ENCODE measurements around the gene SCN4A. TPM values are rescaled to one million over a fixed set of nuclear protein-coding genes. Genes with fewer than 3 reads are reported as not detected.

SCN4A gene
- total RNA-seq, 3 donors from 2014 or later (not counting 1 experiment from before 2014, with no cell fraction given): 0.10 to 0.14 (median 0.14) TPM

- Mint-ChIP-seq H3K4me3 (no peak overlapping the region), H3K9me3 (no peaks in the 10 kb centered on the region), H3K36me3 (no peaks in the 10 kb centered on the region), H3K27me3 (ENCODE audit: low read depth in 2 of 2) (no peaks in the 10 kb centered on the region), H3K4me1 (peaks cover 16 to 26% of the 10 kb centered on the region in 2 donors), H3K27ac (no peak overlapping the region)
- ATAC-seq (no peak), DNase-seq (no peak)
- WGBS (ENCODE audit: insufficient coverage): 92% methylated on average over 5 of the region's 5 CpGs
- Histone ChIP-seq H3K9me3 (ENCODE audit: control insufficient read depth, insufficient read depth, low read length) (no peaks in the 10 kb centered on the region), H3K27ac (ENCODE audit: low read length) (no peak overlapping the region), H3K4me1 (ENCODE audit: control insufficient read depth, insufficient read depth, low read length) (peaks cover 39% of the 10 kb centered on the region), H3K36me3 (ENCODE audit: control insufficient read depth, insufficient read depth, low read length) (no peaks in the 10 kb centered on the region), H3K27me3 (ENCODE audit: control insufficient read depth, insufficient read depth, low read length) (no peaks in the 10 kb centered on the region), H3K4me3 (ENCODE audit: low read length) (no peak overlapping the region)
- no peak for TF ChIP-seq CTCF (IDR thresholded peaks at IDR 0.05)
- intact Hi-C loops (cut with micrococcal nuclease): no loop called here
These were observed 16.3 kb downstream of the SCN4A start for GRCh38 chr17:63956296-63956920.

- intact Hi-C loops (cut with micrococcal nuclease): no loop called here
- H3K27ac ChIP-seq (ENCODE audit: low read length): no peak overlapping the region
- peak overlapping the region in 1 of 2 donors; percentile 1 for H3K27ac Mint-ChIP-seq
These were observed 16.9 kb downstream of the SCN4A start for GRCh38 chr17:63955791-63956190.

GRCh38 chr17:63955232-63955631 is 17.5 kb downstream of the SCN4A start:
- no peaks in the 10 kb centered on the region for H3K36me3 ChIP-seq (ENCODE audit: control insufficient read depth, insufficient read depth, low read length)
- intact Hi-C loops (cut with micrococcal nuclease): no loop called here
- H3K27ac Mint-ChIP-seq: peak overlapping the region in 1 of 2 donors; percentile 93
- H3K9me3 Mint-ChIP-seq: no peaks in the 10 kb centered on the region
- no peak overlapping the region for H3K27ac ChIP-seq (ENCODE audit: low read length)
- no peak overlapping the region for H3K4me3 ChIP-seq (ENCODE audit: low read length)
- ATAC-seq: no peak
- TF ChIP-seq CTCF (IDR thresholded peaks at IDR 0.05): no peak
- H3K9me3 ChIP-seq (ENCODE audit: control insufficient read depth, insufficient read depth, low read length): no peaks in the 10 kb centered on the region
- peaks cover 35% of the 10 kb centered on the region for H3K4me1 ChIP-seq (ENCODE audit: control insufficient read depth, insufficient read depth, low read length)
- no peaks in the 10 kb centered on the region for H3K27me3 Mint-ChIP-seq (ENCODE audit: low read depth in 2 of 2)
- no peak for DNase-seq
- H3K36me3 Mint-ChIP-seq: no peaks in the 10 kb centered on the region
- 87% methylated on average over 11 of the region's 11 CpGs for WGBS (ENCODE audit: insufficient coverage)
- peaks cover 14 to 22% of the 10 kb centered on the region in 2 donors for H3K4me1 Mint-ChIP-seq
- no peaks in the 10 kb centered on the region for H3K27me3 ChIP-seq (ENCODE audit: control insufficient read depth, insufficient read depth, low read length)
- no peak overlapping the region for H3K4me3 Mint-ChIP-seq

More at GRCh38 chr17:63955791-63956190, 16.9 kb downstream of the SCN4A start:
- no peak for ATAC-seq
- H3K36me3 Mint-ChIP-seq: no peaks in the 10 kb centered on the region
- no peaks in the 10 kb centered on the region for H3K9me3 Mint-ChIP-seq
- H3K4me3 Mint-ChIP-seq: no peak overlapping the region
- DNase-seq: no peak
- H3K4me1 ChIP-seq (ENCODE audit: control insufficient read depth, insufficient read depth, low read length): peaks cover 34% of the 10 kb centered on the region
- H3K36me3 ChIP-seq (ENCODE audit: control insufficient read depth, insufficient read depth, low read length): no peaks in the 10 kb centered on the region
- peaks cover 14 to 22% of the 10 kb centered on the region in 2 donors for H3K4me1 Mint-ChIP-seq
- no peaks in the 10 kb centered on the region for H3K27me3 ChIP-seq (ENCODE audit: control insufficient read depth, insufficient read depth, low read length)
- H3K9me3 ChIP-seq (ENCODE audit: control insufficient read depth, insufficient read depth, low read length): no peaks in the 10 kb centered on the region
- H3K27me3 Mint-ChIP-seq (ENCODE audit: low read depth in 2 of 2): no peaks in the 10 kb centered on the region
- no peak overlapping the region for H3K4me3 ChIP-seq (ENCODE audit: low read length)
- TF ChIP-seq CTCF (IDR thresholded peaks at IDR 0.05): no peak
- 96% methylated on average over 4 of the region's 4 CpGs for WGBS (ENCODE audit: insufficient coverage)
